ENCODE results near the gene LPIN1.
"Not testable (repeated sequence)": the region's sequence is repeated elsewhere in the genome, so short reads cannot be mapped to it uniquely, and the experiment has no call there.

LPIN1 gene

GRCh38 chr2:11810237-11810977 is 64.0 kb downstream of the LPIN1 start:
- no peak for DNase-seq (ENCODE audit: low spot score)
- in situ Hi-C loops (cut with MboI; ENCODE audit: low sequenced_read_pairs, unreplicated experiment) = no loop called here
- no peak for TF ChIP-seq CTCF (IDR thresholded peaks at IDR 0.05; ENCODE audit: borderline replicate concordance, control extremely low read depth, extremely low read depth, insufficient read depth, missing control alignments)

- no peak for TF ChIP-seq CTCF (IDR thresholded peaks at IDR 0.05; ENCODE audit: borderline replicate concordance, control extremely low read depth, extremely low read depth, insufficient read depth, missing control alignments)
- no peak for DNase-seq (ENCODE audit: low spot score)
- in situ Hi-C loops (cut with MboI; ENCODE audit: low sequenced_read_pairs, unreplicated experiment) = no loop called here
Observed at GRCh38 chr2:11811036-11811654, 64.7 kb downstream of the LPIN1 start.

GRCh38 chr2:11812466-11813248 is 66.2 kb downstream of the LPIN1 start:
- in situ Hi-C loops (cut with MboI; ENCODE audit: low sequenced_read_pairs, unreplicated experiment) = no loop called here
- DNase-seq (ENCODE audit: low spot score) = no peak
- TF ChIP-seq CTCF (IDR thresholded peaks at IDR 0.05; ENCODE audit: borderline replicate concordance, control extremely low read depth, extremely low read depth, insufficient read depth, missing control alignments) = no peak

- in situ Hi-C loops (cut with MboI; ENCODE audit: low sequenced_read_pairs, unreplicated experiment); DNase-seq (ENCODE audit: low spot score): not testable (repeated sequence)
Observed at GRCh38 chr2:11813345-11813744, 66.9 kb downstream of the LPIN1 start.

GRCh38 chr2:11813951-11814350 is 67.5 kb downstream of the LPIN1 start:
- in situ Hi-C loops (cut with MboI; ENCODE audit: low sequenced_read_pairs, unreplicated experiment) = no loop called here
- no peak for TF ChIP-seq CTCF (IDR thresholded peaks at IDR 0.05; ENCODE audit: borderline replicate concordance, control extremely low read depth, extremely low read depth, insufficient read depth, missing control alignments)
- DNase-seq (ENCODE audit: low spot score) = no peak

- in situ Hi-C loops (cut with MboI; ENCODE audit: low sequenced_read_pairs, unreplicated experiment) = no loop called here
- no peak for DNase-seq (ENCODE audit: low spot score)
- TF ChIP-seq CTCF (IDR thresholded peaks at IDR 0.05; ENCODE audit: borderline replicate concordance, control extremely low read depth, extremely low read depth, insufficient read depth, missing control alignments) = no peak
Observed at GRCh38 chr2:11814979-11815510, 68.6 kb downstream of the LPIN1 start.

- DNase-seq (ENCODE audit: low spot score); in situ Hi-C loops (cut with MboI; ENCODE audit: low sequenced_read_pairs, unreplicated experiment): not testable (repeated sequence)
Observed at GRCh38 chr2:11816935-11817334, 70.5 kb downstream of the LPIN1 start.
